Activated CD4-positive, CD25-positive, alpha-beta regulatory T cell (primary cell): ENCODE results near the gene KLHL2.

Experiments used
- DNase-seq, 4 experiments: peaks; one replicate each; lab custom pipeline; 2025; lab: John Stamatoyannopoulos, UW

Gene KLHL2

DNA sequence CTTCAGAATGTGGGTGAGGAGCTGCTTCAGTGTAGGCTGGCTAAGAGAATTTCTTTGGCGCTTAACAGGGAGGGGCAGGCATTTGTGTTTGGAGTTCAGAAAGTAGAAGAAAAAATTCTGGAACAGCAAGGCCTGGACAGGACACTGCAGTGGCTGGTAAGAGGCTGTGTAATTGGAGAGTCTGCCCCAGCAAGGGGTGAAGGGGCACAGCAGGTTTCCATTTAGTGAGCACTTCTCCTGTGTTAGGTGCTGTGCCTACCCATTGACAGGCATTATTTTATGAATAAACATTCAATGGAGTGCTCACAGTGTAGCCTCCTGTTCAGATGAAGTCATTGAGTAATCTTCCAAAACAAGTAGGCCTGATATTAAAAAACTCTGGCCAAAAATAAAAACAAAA is 160.8 kb downstream of the KLHL2 start:
- DNase-seq = no peak

DNA sequence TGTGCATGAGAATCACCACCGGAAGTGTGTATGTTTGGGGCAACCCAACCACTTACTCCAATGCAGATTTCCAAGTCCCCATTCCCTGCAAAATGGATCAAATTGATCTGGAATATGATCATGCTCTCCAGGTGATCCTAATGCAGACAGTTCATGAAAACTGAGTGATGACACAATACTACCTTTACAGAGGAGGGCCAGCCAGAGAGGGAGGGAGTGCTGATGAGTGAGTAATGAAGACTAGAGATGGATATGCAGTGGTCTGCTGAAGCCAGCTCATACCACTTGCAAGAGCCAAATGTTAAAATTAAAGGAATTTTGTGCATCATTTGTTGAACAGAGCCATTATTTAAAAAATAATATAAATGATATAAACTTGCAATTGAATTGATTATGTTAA is 161.2 kb downstream of the KLHL2 start:
- no peak for DNase-seq

DNA sequence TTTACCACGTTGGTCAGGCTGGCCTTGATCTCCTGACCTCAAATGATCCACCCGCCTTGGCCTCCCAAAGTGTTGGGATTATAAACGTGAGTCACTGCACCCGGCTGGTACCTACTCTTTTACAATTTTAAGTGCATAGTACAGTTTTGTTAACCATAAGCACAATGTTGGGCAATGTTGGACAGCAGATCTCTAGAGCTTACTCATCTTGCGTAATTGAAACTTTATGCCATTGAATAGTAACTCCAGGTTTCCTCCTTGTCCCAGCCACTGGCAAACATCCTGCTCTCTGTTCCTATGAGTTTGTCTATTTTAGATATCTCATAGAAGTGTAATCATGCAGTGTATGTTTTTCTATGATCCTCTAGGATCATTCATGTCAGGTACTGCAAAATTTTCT is 162.2 kb downstream of the KLHL2 start:
- no peak for DNase-seq

DNA sequence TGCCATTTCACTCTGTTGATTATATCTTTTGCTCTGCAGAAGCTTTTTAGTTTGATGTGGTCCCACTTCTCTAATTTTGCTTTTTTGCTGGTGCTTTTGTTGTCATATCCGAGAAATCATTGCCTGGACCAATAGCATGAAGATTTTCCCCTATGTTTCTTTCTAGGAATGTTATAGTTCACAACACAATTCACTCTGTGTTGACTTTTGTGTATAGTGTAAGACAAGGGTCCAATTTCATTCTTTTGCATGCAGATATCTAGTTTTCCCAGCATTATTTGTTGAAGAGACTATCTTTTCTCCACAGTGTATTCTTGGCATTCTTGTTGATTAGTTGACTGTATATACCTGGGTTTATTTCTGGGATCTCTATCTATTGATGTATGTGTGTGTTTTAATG is 163.2 kb downstream of the KLHL2 start:
- DNase-seq = no peak
